AG04449 (cell line): ENCODE results near the gene CEP72.
A peak's percentile ranks its signal among the peaks of the same experiment; 100 is the strongest.

Experiments used
- CTCF ChIA-PET: fragments of 350-600 bp; formaldehyde crosslinking; extraction: SDS; loops from one replicate; lab custom pipeline; 2021; ENCODE audit warnings: antibody characterized with exemption; lab: Yijun Ruan, JAX
- POLR2A ChIA-PET: fragments of 400-600, 350-600 bp; formaldehyde crosslinking; extraction: SDS; loops from one replicate; lab custom pipeline; 2020; ENCODE audit warnings: antibody characterized with exemption, inconsistent platforms; lab: Yijun Ruan, JAX
- DNase-seq: peaks from one replicate; pipeline ENCODE4 v3.0.0-alpha.2; 2010; ENCODE audit warnings: low read depth, low spot score
- H3K4me3 ChIP-seq: 2 replicates; pipeline ENCODE4 v1.5.1; 2011; ENCODE audit warnings: low read depth, mild to moderate bottlenecking, control low read depth, low read length
- CTCF ChIP-seq: IDR thresholded peaks from one replicate; pipeline ENCODE4 v1.5.1; 2011; ENCODE audit warnings: mild to moderate bottlenecking, moderate library complexity, low read length, control low read depth, inconsistent platforms; ENCODE audit not compliant: insufficient read depth; ENCODE audit errors: missing control alignments

CEP72 gene

GRCh38 chr5:672329-673160 lies 60.4 kb downstream of the CEP72 start:
- CTCF ChIA-PET = interaction anchor here (0.7 to 7.0 kb wide), 11 partner anchors 14 to 358 kb away, joined by 3 to 138 read pairs (median 4); partner anchors contain the start of genes BRD9 and TRIP13
- no peak for TF ChIP-seq CTCF

GRCh38 chr5:673161-673830 lies 61.2 kb downstream of the CEP72 start:
- no peak for TF ChIP-seq CTCF
- POLR2A ChIA-PET = no interaction called here
- 0 out of 2 replicates have a peak overlapping the region, but pooled peaks have one; percentile 6 for H3K4me3 ChIP-seq
- DNase-seq = no peak
- CTCF ChIA-PET = interaction anchor here (0.9 to 7.0 kb wide), 6 partner anchors 15 to 359 kb away, joined by 3 to 138 read pairs (median 11); partner anchors contain the start of genes BRD9 and TRIP13

More at GRCh38 chr5:672329-673160, 60.4 kb downstream of the CEP72 start:
- H3K4me3 ChIP-seq = peak overlapping the region; percentile 6; the same call in 1 of the 2 replicates
- peak; percentile 12 for DNase-seq
- POLR2A ChIA-PET = no interaction called here

- ChIA-PET POLR2A (no interaction called here), CTCF (interaction anchor here (7.0 kb wide), 1 partner anchor 229 kb away, joined by 138 read pairs; no protein-coding TSS in a partner anchor)
- TF ChIP-seq CTCF = no peak
- no peak for DNase-seq
- H3K4me3 ChIP-seq = no peak overlapping the region
Measured at GRCh38 chr5:673831-674629, 61.9 kb downstream of the CEP72 start.

GRCh38 chr5:674630-675011 lies 62.5 kb downstream of the CEP72 start:
- DNase-seq = no peak
- H3K4me3 ChIP-seq = no peak overlapping the region
- ChIA-PET CTCF (interaction anchor here (7.0 kb wide), 1 partner anchor 229 kb away, joined by 138 read pairs; no protein-coding TSS in a partner anchor), POLR2A (no interaction called here)
- TF ChIP-seq CTCF = no peak

- DNase-seq = no peak
- no peak overlapping the region for H3K4me3 ChIP-seq
- ChIA-PET POLR2A (no interaction called here), CTCF (interaction anchor here (7.0 kb wide), 1 partner anchor 228 kb away, joined by 138 read pairs; no protein-coding TSS in a partner anchor)
- no peak for TF ChIP-seq CTCF
Measured at GRCh38 chr5:675111-675870, 63.2 kb downstream of the CEP72 start.
